Transverse colon (tissue), 4 donors: ENCODE measurements around the gene CAMKK1. TPM values are rescaled to one million over a fixed set of nuclear protein-coding genes. Genes with fewer than 3 reads are reported as not detected.
"Not testable (repeated sequence)": the region's sequence is repeated elsewhere in the genome, so short reads cannot be mapped to it uniquely, and the experiment has no call there.

ENCODE experiments used
- DNase-seq: peaks from one replicate; pipeline ENCODE4 v3.0.0-alpha.2; 2019
- H3K27ac ChIP-seq, 4 donors: fragments of 200-600 bp; sonication (generic); 2 replicates each; pipeline ENCODE4 v1.5.1; 2016 to 2018; ENCODE audit warnings: inconsistent platforms in 4 of 4
- H3K27me3 ChIP-seq: fragments of 200-600 bp; sonication (generic); 2 replicates; pipeline ENCODE4 v1.5.1; 2017; ENCODE audit warnings: inconsistent platforms
- H3K36me3 ChIP-seq, 4 donors: fragments of 200-600 bp; sonication (generic); 2 replicates each; pipeline ENCODE4 v1.5.1; 2017 to 2019; ENCODE audit warnings: inconsistent platforms in 4 of 4
- H3K4me1 ChIP-seq, 4 donors: fragments of 200-600 bp; sonication (generic); 2 replicates each; pipeline ENCODE4 v1.5.1; 2017 to 2020; ENCODE audit warnings: inconsistent platforms in 4 of 4
- H3K4me3 ChIP-seq, 4 donors: fragments of 200-600 bp; sonication (generic); 1 replicate in 1 of 4; 2 replicates in 3 of 4; pipeline versions ENCODE4 v1.5.1 to v1.6.1; 2017 to 2019; ENCODE audit warnings: inconsistent platforms in 4 of 4
- H3K9me3 ChIP-seq, 2 donors: fragments of 200-600 bp; sonication (generic); 2 replicates each; pipeline ENCODE4 v1.5.1; 2017 to 2019; ENCODE audit warnings: inconsistent platforms in 2 of 2
- CTCF ChIP-seq, 5 experiments: fragments of 200-600 bp in 3 of 5; fragments of 450-650 bp in 2 of 5; sonication (generic) in 3 of 5; IDR thresholded peaks; 1 replicate in 2 of 5; 2 replicates in 3 of 5; pipeline ENCODE4 v1.5.1; 2016 to 2017; ENCODE audit warnings: antibody characterized with exemption in 5 of 5, inconsistent platforms in 3 of 5, mild to moderate bottlenecking in 2 of 5, moderate library complexity in 1 of 5
- EP300 ChIP-seq: sonication (generic); formaldehyde crosslinking; IDR thresholded peaks from one replicate; pipeline ENCODE4 v1.6.1; 2017; ENCODE audit warnings: antibody characterized with exemption, low read depth
- POLR2A ChIP-seq: fragments of 450-650 bp; IDR thresholded peaks from one replicate; pipeline ENCODE4 v1.6.1; 2016; ENCODE audit warnings: antibody characterized with exemption, mild to moderate bottlenecking, moderate library complexity
- POLR2AphosphoS5 ChIP-seq, 3 donors: sonication (generic); formaldehyde crosslinking; IDR thresholded peaks; one replicate each; pipeline ENCODE4 v1.6.1; 2016; ENCODE audit warnings: antibody characterized with exemption in 3 of 3
- WGBS, 2 donors: methylation state at CpG; one replicate each; pipeline ENCODE4 v1.1.5; 2018; ENCODE audit warnings: low coverage in 1 of 2; 5-methylcytosine and 5-hydroxymethylcytosine counted together
- in situ Hi-C, 4 donors: fragments of 200-750 bp; cut with MboI; loops; one replicate each; pipeline versions ENCODE4 v1.15.0 to v1.15.1; 2017; ENCODE audit warnings: low sequenced_read_pairs in 3 of 4, low pct_ligation_motif_present in 1 of 4, low pct_unique_long_range_greater_than_20kb in 1 of 4
- intact Hi-C: fragments of 100-400 bp; cut with DNase I; formaldehyde crosslinking; loops from one replicate; pipeline ENCODE4 v1.15.1; 2023; ENCODE audit warnings: low total_unique reads
- total RNA-seq, 4 donors: library from RNA; depleted of rRNA; stranded (reverse); fragments of >200 nt; gene quantifications; one replicate each; pipeline ENCODE4 v1.1.0, GENCODE V29; 2016

CAMKK1 gene
- total RNA-seq, 4 donors from 2014 or later, result 2.9 to 31.0 (median 5.0) TPM

GRCh38 chr17:3860939-3861700 lies 31.7 kb downstream of the CAMKK1 start:
- in situ Hi-C loops (no loop called here), intact Hi-C loops (loop anchor here (10.0 kb wide), 1 partner anchor 144 kb away; no protein-coding TSS in a partner anchor)
- no peak overlapping the region for H3K27ac ChIP-seq
- no peak overlapping the region for H3K4me3 ChIP-seq
- TF ChIP-seq POLR2A (no peak), EP300 (no peak), CTCF (IDR thresholded peaks at IDR 0.05) (no peak), POLR2AphosphoS5 (IDR thresholded peaks at IDR 0.05) (no peak)
- H3K4me1 ChIP-seq, result peaks cover 0 to 14% (median 0%) of the 10 kb centered on the region in 4 donors
- no peak for DNase-seq
- 93% methylated on average over 26 of the region's 30 CpGs; no CpG with 5 or more reads in 1 of the 2 donors for WGBS, 2 donors
- no peaks in the 10 kb centered on the region for H3K36me3 ChIP-seq
- no peaks in the 10 kb centered on the region for H3K9me3 ChIP-seq
- no peaks in the 10 kb centered on the region for H3K27me3 ChIP-seq

- TF ChIP-seq POLR2A (no peak), POLR2AphosphoS5 (IDR thresholded peaks at IDR 0.05) (no peak), EP300 (no peak)
- in situ Hi-C loops, result no loop called here
- Histone ChIP-seq H3K9me3 (no peaks in the 10 kb centered on the region), H3K27ac (no peak overlapping the region), H3K36me3 (no peaks in the 10 kb centered on the region), H3K27me3 (no peaks in the 10 kb centered on the region), H3K4me3 (no peak overlapping the region), H3K4me1 (peaks cover 0 to 11% (median 0%) of the 10 kb centered on the region in 4 donors)
- intact Hi-C loops, result loop anchor here (10.0 kb wide), 1 partner anchor 145 kb away; no protein-coding TSS in a partner anchor
- DNase-seq, result no peak
- 61 to 63% methylated on average over 3 to 9 of the region's 9 CpGs for WGBS, 2 donors
Observed at GRCh38 chr17:3859940-3860339, 32.9 kb downstream of the CAMKK1 start.

GRCh38 chr17:3857261-3858105 lies 35.4 kb downstream of the CAMKK1 start:
- Histone ChIP-seq H3K27ac (no peak overlapping the region), H3K27me3 (no peaks in the 10 kb centered on the region), H3K36me3 (no peaks in the 10 kb centered on the region), H3K4me3 (no peak overlapping the region), H3K9me3 (no peaks in the 10 kb centered on the region), H3K4me1 (peaks cover 0 to 10% (median 0%) of the 10 kb centered on the region in 4 donors)
- TF ChIP-seq POLR2A, result no peak
- TF ChIP-seq POLR2AphosphoS5 (IDR thresholded peaks at IDR 0.05), result no peak
- no peak for TF ChIP-seq EP300
- 72 to 82% methylated on average over 3 to 16 of the region's 16 CpGs for WGBS, 2 donors
- in situ Hi-C loops (no loop called here), intact Hi-C loops (no loop called here)
- no peak for DNase-seq

- H3K9me3 ChIP-seq, H3K27ac ChIP-seq, DNase-seq, H3K27me3 ChIP-seq, intact Hi-C loops, in situ Hi-C loops, H3K4me1 ChIP-seq, H3K36me3 ChIP-seq, H3K4me3 ChIP-seq: not testable (repeated sequence)
- WGBS, 2 donors, result no CpG with 5 or more reads among the region's 36 CpGs
Observed at GRCh38 chr17:3854204-3854603, 38.6 kb downstream of the CAMKK1 start.

- intact Hi-C loops, result no loop called here
- no peaks in the 10 kb centered on the region for H3K9me3 ChIP-seq
- in situ Hi-C loops, result no loop called here
- H3K36me3 ChIP-seq, result no peaks in the 10 kb centered on the region
- no peak for DNase-seq
- no peak overlapping the region for H3K4me3 ChIP-seq
- no peaks in the 10 kb centered on the region for H3K4me1 ChIP-seq
- no peaks in the 10 kb centered on the region for H3K27me3 ChIP-seq
- WGBS, 2 donors, result 84% methylated on average over 10 of the region's 10 CpGs; no CpG with 5 or more reads in 1 of the 2 donors
- no peak overlapping the region for H3K27ac ChIP-seq
- TF ChIP-seq POLR2AphosphoS5 (IDR thresholded peaks at IDR 0.05), result no peak
- TF ChIP-seq POLR2A, result no peak
- no peak for TF ChIP-seq CTCF (IDR thresholded peaks at IDR 0.05)
- TF ChIP-seq EP300, result no peak
Observed at GRCh38 chr17:3852561-3852960, 40.3 kb downstream of the CAMKK1 start.
